ENCODE data around the gene PEX11G. TPM values are rescaled to one million over a fixed set of nuclear protein-coding genes. Genes with fewer than 3 reads are reported as not detected.

The PEX11G gene
- total and polyA plus RNA-seq, 2 donors (not counting 3 experiments of a cell fraction or from before 2014, with no cell fraction given), result 1.3 to 1.9 TPM

GRCh38 chr19:7524523-7524922, 35.7 kb upstream of the PEX11G start:
- H3K36me3 ChIP-seq (ENCODE audit: control insufficient read depth in 2 of 2, extremely low read depth in 1 of 2, insufficient read depth in 2 of 2, low read length in 2 of 2), result peaks cover 0 to 20% of the 10 kb centered on the region in 2 experiments
- no peaks in the 10 kb centered on the region for H3K27me3 ChIP-seq (ENCODE audit: control insufficient read depth in 2 of 2, insufficient read depth in 2 of 2, low read length in 2 of 2)
- H3K4me3 ChIP-seq (replicated peaks in 1 of 3; ENCODE audit: insufficient read depth in 1 of 3, low read depth in 1 of 3, low read length in 3 of 3), result no peak overlapping the region
- no peak overlapping the region for H2AFZ ChIP-seq (ENCODE audit: low read depth, low read length)
- ChIA-PET POLR2A (no interaction called here), CTCF (interaction anchor here (1.6 kb wide), 1 partner anchor 170 kb away, joined by 5 read pairs; no protein-coding TSS in a partner anchor)
- TF ChIP-seq JUN (IDR thresholded peaks at IDR 0.05; ENCODE audit: borderline replicate concordance, insufficient read depth, insufficient read length, low read depth), result no peak
- no peak for TF ChIP-seq POLR2AphosphoS5 (IDR thresholded peaks at IDR 0.05; ENCODE audit: insufficient read depth, low read depth, low read length)
- TF ChIP-seq EZH2 (IDR thresholded peaks at IDR 0.05; ENCODE audit: borderline replicate concordance, low read depth, low read length, severe bottlenecking), result no peak
- no peak for TF ChIP-seq CTCF (IDR thresholded peaks at IDR 0.05; ENCODE audit: extremely low read depth in 1 of 2, insufficient read depth in 1 of 2, low read depth in 1 of 2, low read length in 2 of 2)
- no peak for TF ChIP-seq MYC (IDR thresholded peaks at IDR 0.05; ENCODE audit: low read depth, low read length)
- intact Hi-C loops (cut with micrococcal nuclease) (loop anchor here (5.0 kb wide), 1 partner anchor 37 kb away; the partner anchor contains the start of gene PEX11G), dilution Hi-C loops (cut with MboI; ENCODE audit: extremely low pct_ligation_motif_present, low sequenced_read_pairs) (no loop called here)
- no peak overlapping the region for H3K9ac ChIP-seq (replicated peaks; ENCODE audit: extremely low read depth, insufficient read depth, low read length)
- H3K9me3 ChIP-seq (replicated peaks; ENCODE audit: control insufficient read depth, insufficient read depth, low read length), result no peaks in the 10 kb centered on the region
- H3K27ac ChIP-seq (ENCODE audit: insufficient read depth, low read depth, low read length), result no peak overlapping the region
- DNase-seq (ENCODE audit: low read depth, low spot score) (no peak), FAIRE-seq (no peak)
- H3K4me2 ChIP-seq (ENCODE audit: insufficient read depth, low read length), result no peak overlapping the region
- no peaks in the 10 kb centered on the region for H4K20me1 ChIP-seq (replicated peaks; ENCODE audit: control insufficient read depth, extremely low read depth, insufficient read depth, low read length)
- BruUV-seq (replicated peaks), result no TSS peak
- H3K79me2 ChIP-seq (ENCODE audit: control insufficient read depth, insufficient read depth, low read length), result peaks cover 8% of the 10 kb centered on the region
- peaks cover 16% of the 10 kb centered on the region for H3K4me1 ChIP-seq (ENCODE audit: control insufficient read depth, extremely low read depth, insufficient read depth, low read length)
- no peaks in the 10 kb centered on the region for H3K9me1 ChIP-seq (replicated peaks; ENCODE audit: control insufficient read depth, extremely low read depth, insufficient read depth, low read length)
